GM11168 (cell line): ENCODE results near the gene VAT1L.

Experiments
- in situ Hi-C: fragments of 300-500 bp; cut with MboI; formaldehyde crosslinking; loops from one replicate; pipeline ENCODE4 v1.12.0; 2022; ENCODE audit warnings: low sequenced_read_pairs; ENCODE audit not compliant: unreplicated experiment

VAT1L gene, protein sequence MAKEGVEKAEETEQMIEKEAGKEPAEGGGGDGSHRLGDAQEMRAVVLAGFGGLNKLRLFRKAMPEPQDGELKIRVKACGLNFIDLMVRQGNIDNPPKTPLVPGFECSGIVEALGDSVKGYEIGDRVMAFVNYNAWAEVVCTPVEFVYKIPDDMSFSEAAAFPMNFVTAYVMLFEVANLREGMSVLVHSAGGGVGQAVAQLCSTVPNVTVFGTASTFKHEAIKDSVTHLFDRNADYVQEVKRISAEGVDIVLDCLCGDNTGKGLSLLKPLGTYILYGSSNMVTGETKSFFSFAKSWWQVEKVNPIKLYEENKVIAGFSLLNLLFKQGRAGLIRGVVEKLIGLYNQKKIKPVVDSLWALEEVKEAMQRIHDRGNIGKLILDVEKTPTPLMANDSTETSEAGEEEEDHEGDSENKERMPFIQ

DNA sequence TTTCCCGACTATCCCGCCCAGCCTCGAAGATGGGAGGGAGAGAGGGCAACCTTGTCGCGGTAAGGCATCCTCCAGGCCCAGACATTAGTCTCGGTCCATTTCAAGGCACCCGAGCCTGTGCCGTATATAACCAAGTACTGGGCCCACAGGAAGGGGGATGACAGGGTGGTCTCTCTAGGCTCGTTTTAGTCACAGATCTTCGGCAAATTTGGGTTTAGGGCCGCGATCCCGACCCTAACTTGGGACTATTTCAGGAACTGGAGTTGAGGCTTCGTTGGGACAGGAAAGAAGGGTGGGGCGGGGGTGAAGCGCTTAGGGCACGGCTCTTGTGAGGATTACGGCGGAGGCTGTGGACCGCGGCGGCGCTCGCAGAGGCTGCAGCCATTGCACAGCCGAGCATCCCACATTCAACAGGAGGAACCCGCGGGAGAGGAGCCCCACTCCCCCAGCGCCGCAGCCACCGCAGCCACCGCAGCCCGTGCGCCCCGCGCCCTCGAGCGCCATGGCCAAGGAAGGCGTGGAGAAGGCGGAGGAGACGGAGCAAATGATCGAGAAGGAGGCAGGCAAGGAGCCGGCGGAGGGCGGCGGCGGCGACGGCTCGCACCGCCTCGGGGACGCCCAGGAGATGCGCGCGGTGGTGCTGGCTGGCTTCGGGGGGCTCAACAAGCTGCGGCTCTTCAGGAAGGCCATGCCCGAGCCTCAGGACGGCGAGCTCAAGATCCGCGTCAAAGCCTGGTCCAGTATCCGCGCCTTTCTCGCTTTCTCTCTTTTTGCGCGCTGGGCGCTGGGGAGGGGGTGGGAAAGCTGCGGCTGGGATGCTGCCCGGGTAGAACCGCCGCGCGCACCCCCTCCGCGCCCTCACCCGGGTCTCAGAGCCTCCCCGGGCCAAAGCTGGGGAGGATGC lies at the start of gene VAT1L:
Gene VAT1L, plus strand, starts transcription at position 384 of the 904 bp plus-strand sequence. Its CDS starts 119 bp downstream, at position 503.
- in situ Hi-C loops = no loop called here

DNA sequence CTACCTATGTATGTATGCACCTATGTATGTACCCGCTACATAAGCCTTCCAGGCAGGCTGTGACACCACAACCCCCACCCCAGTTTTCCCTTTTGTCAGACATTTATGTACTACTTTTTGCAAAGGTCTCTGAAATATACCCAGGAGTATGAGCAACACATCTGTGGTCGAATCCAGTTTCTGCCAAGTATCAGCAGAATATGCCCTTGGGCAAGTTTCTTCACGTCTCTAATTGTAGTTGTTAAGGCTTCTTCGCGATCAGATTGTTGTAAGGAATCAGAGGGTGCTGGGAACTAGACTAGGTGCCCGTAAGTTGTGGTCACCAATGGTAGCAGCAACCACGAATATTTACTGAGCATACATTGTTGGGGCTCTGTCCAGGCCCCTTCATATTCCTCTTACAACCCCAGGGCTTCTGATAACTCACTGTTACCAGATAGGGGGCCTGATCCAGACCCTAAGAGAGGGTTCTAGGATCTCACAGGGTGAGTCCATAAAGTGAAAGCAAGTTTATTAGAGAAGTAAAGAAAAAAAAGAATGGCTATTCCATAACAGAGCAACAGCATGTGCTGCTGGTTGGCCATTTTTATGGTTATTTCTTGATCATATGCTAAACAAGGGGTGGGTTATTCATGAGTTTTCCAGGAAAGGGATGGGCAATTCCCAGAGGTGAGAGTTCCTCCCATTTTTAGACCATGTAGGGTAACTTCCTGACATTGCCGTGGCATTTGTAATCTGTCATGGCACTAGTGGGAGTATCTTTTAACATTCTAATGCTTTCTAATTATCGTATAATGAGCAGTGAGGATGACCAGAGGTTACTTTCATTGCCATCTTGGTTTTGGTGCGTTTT lies 49.4 kb upstream of the VAT1L start:
- in situ Hi-C loops = no loop called here

DNA sequence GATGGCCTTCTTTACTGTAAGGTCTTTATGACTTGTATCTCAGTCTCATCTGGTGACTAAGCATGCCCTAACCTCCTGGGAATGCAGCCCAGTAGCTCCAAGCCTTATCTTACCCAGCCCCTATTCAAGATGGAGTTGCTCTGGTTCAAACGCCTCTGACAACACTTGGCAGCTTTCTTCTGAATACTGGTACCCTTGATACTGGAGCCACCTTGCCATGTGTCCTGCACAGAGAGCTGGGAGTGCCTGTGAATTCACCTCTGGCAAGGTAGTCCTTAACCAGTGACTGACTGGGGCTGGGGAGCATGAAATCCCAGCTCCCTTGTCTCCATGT lies 48.8 kb upstream of the VAT1L start:
- in situ Hi-C loops = no loop called here

DNA sequence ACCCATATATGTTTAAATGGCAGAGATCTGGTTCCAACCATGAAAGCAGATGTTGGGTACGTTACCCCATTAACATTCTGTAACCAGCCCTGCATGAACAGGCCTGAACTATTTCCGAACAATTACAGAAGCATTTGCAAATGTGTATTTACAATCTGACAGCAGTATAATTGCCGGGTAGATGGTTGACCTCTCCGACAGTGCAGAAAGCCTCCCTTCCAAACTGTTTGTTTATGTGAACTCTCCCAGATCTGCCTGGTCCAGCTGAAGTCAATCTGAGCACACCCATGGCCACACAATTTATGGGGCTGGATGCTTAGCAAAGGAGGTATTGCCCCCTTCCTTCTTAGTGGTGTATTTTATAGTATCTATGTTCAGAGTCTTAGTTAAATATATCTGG lies 44.2 kb upstream of the VAT1L start:
- in situ Hi-C loops = no loop called here

DNA sequence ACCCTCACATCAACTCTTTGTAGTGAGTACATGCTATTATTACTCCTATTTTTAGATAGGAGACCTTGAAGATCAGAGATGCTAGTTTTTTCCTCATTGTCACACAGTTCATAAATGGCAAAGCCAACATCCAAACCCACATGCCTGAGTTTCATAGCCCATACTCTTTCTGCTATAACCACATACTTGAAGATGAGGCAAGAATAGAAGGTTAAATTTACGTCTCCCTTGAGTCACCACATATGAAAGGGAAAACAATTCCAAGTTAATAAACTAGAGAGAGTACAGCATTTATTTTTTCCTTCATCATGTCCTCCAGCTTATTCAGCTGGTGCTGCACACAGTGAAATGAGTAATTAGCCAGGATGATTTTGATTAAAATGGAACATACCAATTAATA lies 42.4 kb upstream of the VAT1L start:
- in situ Hi-C loops = no loop called here

DNA sequence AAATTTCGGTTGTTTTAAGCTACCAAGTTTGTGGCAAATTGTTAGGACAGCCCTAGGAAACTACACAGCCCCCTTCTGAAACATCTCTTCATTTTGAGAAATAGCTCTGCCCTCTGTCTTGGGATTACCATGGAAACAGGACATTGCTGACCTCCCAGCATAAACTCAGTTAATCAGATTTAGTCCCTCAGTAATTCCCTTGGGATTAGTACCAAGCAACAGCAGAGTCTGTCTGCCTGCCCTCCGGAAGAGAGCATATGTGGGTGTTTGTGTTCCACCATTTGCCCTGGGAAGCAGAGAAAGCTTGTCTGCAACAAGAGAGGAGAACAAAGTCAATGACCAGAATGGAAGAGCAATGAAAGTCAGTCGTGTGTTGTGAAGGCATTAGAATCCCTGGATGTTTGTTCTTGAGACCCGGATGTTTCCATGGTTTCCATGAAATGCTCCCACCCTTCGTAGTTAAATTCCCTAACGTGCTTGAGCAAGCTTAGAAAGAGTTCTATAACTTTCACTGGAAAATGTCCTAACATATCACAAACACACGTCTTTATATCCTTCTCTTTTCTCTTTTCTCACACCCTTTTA lies 39.9 kb upstream of the VAT1L start:
- in situ Hi-C loops = no loop called here

DNA sequence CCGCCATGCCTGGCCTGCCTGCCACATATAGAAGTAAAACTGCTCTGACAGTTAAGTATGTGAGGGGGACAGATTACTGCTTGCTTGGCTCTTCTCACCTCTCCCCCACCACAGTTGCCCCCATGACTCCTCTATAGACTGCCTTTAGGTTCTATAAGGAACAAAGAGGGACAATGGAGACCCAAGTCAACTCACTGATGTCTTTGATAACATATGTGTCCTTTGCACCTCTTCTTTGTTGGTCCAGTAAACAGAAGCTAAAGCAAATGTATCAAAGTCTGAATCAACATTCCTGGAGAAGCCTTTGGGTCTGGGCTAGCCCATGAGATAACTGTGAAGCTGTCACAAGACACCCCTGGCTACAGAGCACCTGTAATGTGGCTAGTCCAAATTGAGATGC lies 38.9 kb upstream of the VAT1L start:
- in situ Hi-C loops = no loop called here

DNA sequence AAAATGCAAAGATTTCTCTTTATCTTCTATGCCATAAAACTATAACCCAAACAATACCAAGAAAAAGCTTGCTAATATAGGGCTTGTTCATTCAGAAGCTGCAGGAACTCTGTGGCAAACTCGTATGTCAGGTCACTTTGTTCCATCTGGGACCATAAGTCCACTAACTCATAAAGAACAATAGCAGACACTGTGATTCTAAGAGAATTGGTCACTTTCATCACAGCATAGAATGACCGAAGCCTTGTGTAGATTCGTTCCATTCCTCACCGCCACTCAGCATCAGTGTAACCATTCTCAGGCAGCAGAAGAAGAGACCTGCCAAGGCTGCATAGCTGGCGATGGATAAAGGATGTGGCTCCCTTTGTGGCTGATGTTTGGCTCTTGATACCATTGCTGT lies 30.3 kb upstream of the VAT1L start:
- in situ Hi-C loops = loop anchor here (10.0 kb wide), 1 partner anchor 107 kb away; no protein-coding TSS in a partner anchor

DNA sequence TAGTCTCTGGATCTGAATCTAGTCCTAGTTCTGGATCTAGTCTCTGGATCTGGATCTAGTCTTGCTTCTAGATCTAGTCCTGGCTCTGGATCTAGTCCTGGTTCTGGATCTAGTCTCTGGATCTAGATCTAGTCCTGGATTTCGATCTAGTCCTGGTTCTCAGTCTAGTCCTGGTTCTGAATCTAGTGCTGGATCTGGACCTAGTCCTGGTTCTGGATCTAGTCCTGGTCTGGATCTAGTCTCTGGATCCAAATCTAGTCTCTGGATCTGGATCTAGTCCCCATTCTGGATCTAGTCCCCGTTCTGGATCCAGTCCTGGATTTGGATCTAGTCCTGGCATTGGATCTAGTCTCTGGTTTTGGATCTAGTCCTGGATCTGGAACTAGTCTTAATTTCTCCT lies 29.9 kb upstream of the VAT1L start:
- in situ Hi-C loops = loop anchor here (10.0 kb wide), 1 partner anchor 106 kb away; no protein-coding TSS in a partner anchor

DNA sequence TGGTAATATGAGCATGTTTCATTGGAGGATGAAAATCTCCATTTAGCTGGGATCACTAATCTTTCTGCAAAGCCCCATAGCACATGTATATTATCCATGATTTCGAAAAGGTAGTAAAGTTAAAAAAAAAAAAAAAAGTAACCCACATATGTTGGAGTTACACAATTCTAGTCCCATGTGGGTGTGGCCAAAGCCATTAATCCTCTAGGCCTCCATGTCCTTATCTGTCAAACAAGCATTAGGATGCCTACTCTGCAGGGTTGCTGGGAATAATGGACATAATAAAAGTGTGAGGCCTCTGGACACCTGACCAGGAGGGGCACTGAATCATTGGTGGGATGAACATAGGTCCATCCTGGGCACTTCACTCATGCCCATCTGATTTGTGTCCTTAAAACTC lies 29.2 kb upstream of the VAT1L start:
- in situ Hi-C loops = loop anchor here (10.0 kb wide), 1 partner anchor 106 kb away; no protein-coding TSS in a partner anchor

DNA sequence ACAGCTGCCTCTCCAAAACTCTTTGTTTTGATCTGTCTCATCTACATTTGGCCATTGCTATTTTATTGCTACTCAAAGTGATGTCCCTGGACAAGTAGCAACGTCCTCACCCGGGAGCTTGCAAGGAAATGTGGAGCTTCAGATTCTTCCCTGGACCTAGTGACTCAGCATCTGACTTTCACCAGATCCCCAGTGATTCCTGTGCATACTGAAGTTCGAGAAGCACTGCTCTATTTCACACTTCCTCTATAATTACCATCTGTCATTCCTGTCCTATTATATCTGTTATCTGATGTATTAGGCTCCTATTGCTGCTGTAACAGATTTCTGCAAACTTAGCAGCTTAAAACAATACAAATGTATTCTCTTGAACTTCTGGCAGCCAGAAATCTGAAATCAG lies 28.5 kb upstream of the VAT1L start:
- in situ Hi-C loops = loop anchor here (10.0 kb wide), 1 partner anchor 105 kb away; no protein-coding TSS in a partner anchor

DNA sequence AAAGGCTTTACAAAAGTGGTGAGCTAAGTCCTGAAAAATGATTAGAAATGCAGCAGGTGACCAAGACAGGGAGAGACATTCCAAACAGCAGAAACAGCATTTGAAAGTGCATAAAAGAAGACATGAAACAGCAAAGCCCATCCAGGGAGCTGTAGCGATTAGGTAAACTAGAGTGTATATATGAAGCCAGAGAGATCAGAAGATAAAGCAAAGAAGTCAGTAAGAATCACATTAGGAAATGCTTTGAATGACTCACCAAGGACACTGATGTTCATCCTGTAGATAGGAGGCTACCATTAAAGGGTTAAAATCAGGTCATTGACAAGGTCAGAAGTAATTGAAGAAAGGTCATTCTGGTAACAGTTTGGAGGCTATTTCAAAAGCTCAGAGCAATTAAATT lies 27.6 kb upstream of the VAT1L start:
- in situ Hi-C loops = no loop called here

DNA sequence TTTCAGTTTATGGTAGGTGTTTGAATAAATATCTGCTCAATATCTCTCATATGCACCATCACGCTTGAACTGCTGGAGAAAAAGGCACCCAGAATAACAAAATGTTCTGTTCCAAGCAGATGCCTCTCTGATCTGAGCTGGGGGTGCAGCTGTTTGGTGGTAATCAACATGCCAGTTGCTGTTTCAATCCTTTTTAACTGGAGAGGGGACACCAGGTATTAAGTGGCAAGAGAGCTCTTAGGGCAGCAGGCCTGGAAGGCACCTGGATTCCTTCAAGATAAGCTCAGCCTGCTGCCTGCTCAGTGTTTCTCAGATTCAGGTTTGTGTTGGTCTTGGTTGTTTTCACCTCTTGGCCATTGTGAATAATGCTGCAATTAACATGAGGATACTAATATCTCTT lies 27.2 kb upstream of the VAT1L start:
- in situ Hi-C loops = no loop called here

DNA sequence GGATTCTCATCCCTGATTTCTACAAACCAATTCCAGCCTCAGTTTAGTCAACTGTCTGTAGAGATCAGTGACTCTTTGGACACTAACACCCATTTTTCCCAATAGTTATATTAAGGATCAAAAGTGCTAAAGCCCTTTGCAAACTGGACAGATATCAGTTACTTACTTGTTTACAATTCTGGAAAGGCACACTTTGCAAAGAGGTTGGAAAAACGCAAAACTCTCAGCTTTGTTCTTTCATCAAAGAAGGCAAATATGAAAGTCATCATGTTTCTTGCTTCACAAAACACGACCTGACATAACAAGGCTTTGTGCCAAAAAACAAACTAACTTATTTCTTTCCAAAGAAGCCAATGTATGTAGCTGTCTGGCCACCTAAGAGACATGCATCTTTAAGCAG lies 26.1 kb upstream of the VAT1L start:
- in situ Hi-C loops = no loop called here

DNA sequence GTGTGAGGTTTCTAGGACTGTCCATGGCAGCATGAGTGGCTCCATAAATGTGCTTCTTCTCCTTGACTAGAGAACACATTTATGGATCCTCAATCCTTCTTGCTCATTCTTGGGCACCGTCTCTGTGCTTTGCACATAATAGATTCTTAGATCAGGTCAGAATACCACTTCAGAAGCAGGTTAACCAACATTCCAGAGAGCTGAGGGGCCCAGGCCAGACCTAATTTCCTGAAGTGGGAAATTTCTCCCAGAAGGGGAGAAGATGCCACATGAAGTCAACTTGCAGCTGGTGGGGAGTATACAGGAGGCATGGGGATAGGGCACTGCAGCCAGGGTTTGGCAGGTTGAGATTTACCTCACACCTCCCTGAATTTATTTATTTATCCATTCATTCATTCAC lies 24.4 kb upstream of the VAT1L start:
- in situ Hi-C loops = no loop called here

DNA sequence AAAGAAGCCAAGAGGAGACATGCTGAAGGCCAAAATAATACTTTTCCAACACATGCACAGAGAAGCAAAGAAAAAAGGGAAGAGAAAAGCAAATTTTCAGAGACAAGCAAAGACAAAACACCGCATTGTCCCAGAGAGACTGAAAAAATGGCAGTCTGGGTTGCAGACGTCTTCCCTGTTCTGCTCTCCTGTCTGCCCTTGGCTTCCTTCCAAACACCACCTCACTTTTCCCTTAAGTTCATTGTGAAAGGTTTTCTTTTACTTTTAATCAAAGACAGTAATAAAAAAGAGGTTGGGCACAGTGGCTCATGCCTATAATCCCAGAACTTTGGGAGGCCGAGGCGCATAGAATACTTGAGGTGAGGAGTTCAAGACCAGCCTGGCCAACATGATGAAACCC lies 21.2 kb upstream of the VAT1L start:
- in situ Hi-C loops = no loop called here

DNA sequence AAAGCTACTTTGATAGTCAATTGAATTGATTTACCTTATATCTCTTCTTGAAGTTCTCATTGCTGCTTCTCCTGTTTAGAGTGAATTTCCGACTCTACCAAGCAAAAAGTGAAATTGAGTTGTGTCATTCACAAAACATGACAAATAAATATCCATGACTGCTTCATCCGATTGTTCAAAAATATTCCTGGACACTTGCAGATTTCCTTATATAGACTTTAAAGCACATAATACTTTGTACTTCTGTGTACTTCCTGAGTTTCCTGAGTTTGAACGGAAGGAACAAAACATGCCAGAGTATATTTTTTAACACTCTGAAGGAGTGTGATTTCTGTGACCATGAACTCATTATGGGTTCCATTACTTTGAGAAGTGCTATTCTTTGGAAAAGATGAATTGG lies 20.5 kb upstream of the VAT1L start:
- in situ Hi-C loops = no loop called here

DNA sequence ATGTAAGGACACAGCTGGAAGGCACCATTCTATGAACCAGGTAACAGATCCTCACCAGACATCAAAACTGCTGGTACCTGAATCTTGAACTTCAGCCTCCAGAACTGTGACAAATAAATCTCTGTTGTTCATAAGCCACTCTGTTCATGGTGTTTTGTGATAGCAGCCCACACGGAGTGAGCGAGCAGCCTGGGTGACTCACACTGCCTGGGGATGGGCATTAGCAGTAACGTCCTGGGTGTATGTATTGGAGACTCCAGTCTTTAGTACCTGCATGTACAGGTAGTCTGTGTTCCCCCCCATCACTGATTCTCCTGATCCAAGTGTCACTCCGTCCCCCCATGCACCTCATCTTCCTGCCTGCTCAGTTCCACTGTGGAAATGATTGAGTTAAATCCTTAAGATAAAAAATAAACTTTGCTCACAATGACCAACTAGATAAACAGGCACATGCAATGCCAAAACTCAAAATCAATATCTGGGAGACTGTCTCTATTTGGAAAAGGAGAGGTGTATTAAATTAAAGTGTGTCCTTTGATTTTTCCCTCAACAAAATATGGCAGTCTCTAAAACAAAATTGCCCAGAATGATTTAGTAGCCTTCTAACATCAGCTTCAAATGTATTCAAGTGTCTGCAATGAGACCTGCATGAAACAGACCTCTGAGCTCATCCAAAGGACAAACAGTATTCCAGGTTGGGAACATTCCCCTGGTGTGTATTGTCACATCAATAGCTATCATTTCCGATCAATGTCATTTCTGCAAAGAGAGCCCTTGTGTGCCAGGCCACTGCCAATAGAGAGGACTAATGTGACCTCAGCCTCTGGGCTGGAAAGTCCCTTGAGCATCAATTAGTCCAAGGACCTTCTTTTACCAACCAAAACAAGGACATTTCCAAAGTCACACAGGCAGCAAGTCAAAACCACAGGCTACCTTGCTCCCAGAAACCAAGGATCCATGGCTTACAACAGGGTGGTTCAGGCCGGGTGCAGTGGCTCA lies 12.2 kb upstream of the VAT1L start:
- in situ Hi-C loops = no loop called here

DNA sequence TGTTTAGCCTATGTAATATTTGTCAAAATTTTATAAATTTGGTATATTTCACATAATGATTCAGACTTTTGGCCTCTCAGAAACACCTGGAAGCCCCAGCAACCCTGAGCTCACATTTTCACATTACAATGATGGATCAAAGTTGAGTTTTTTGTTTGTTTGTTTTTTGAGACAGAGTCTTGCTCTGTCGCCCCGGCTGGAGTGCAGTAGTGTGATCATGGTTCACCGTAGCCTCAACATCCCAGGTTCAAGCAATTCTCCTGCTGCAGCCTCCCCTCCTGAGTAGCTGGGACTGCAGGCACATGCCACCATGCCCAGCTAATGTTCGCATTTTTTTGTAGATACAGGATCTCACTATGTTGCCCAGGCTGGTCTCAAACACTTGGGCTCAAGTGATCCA lies 10.6 kb upstream of the VAT1L start:
- in situ Hi-C loops = no loop called here
